Ishikawa (cell line): ENCODE results near the gene HSD17B11.

Experiments used
- CEBPB ChIP-seq: IDR thresholded peaks from 2 replicates; pipeline ENCODE4 v1.6.1; 2012
- EP300 ChIP-seq: IDR thresholded peaks from 2 replicates; pipeline ENCODE4 v1.6.1; 2012; ENCODE audit warnings: borderline replicate concordance
- FOXM1 ChIP-seq: IDR thresholded peaks from 2 replicates; pipeline ENCODE4 v1.6.1; 2012; ENCODE audit warnings: low read depth, borderline replicate concordance
- MAX ChIP-seq: IDR thresholded peaks from 2 replicates; pipeline ENCODE4 v1.6.1; 2012
- NFIC ChIP-seq: IDR thresholded peaks from 2 replicates; pipeline ENCODE4 v1.6.1; 2012
- REST ChIP-seq: IDR thresholded peaks from 2 replicates; pipeline ENCODE4 v1.6.1; 2012; ENCODE audit warnings: low read depth, mild to moderate bottlenecking
- TCF12 ChIP-seq: IDR thresholded peaks from 2 replicates; pipeline ENCODE4 v1.6.1; 2012; ENCODE audit warnings: low read depth
- USF1 ChIP-seq: IDR thresholded peaks from 2 replicates; pipeline ENCODE4 v1.6.1; 2012
- YY1 ChIP-seq: IDR thresholded peaks from 2 replicates; pipeline ENCODE4 v1.6.1; 2012; ENCODE audit warnings: low read depth
- ZBTB7A ChIP-seq: IDR thresholded peaks from 2 replicates; pipeline ENCODE4 v1.6.1; 2012; ENCODE audit warnings: low read depth

- TF ChIP-seq MAX (no peak), FOXM1 (no peak), CEBPB (no peak), EP300 (no peak), YY1 (no peak), NFIC (0 out of 2 replicates have a peak, but pooled peaks have one; percentile 0), ZBTB7A (no peak), TCF12 (no peak), REST (no peak), USF1 (no peak)
These were observed 467 bp downstream of the HSD17B11 start for GRCh38 chr4:87390551-87390890.
